GM12878 (cell line): Measurements from ENCODE around the gene CKLF.

Experiments used
- BCL3 ChIP-seq: IDR thresholded peaks from 2 replicates; pipeline ENCODE4 v1.6.1; 2011; ENCODE audit warnings: borderline replicate concordance, low read depth, mild to moderate bottlenecking, moderate library complexity, low read length; ENCODE audit not compliant: insufficient read depth, poor library complexity, severe bottlenecking
- CEBPB ChIP-seq, 2 experiments: fragments of 150-350 bp in 1 of 2; IDR thresholded peaks; 2 replicates each; pipeline ENCODE4 v1.6.1; 2012 to 2014; ENCODE audit warnings: low read depth in 2 of 2, low read length in 2 of 2, borderline replicate concordance in 1 of 2, inconsistent platforms in 1 of 2
- CEBPZ ChIP-seq: fragments of 150-350 bp; IDR thresholded peaks from 2 replicates; pipeline ENCODE4 v1.6.1; 2016; ENCODE audit warnings: low read depth, low read length
- CHD1 ChIP-seq: IDR thresholded peaks from 2 replicates; pipeline ENCODE4 v1.6.1; 2012; ENCODE audit warnings: low read depth, low read length, improper control_type of control experiment
- CREM ChIP-seq: IDR thresholded peaks from 2 replicates; pipeline ENCODE4 v1.6.1; 2014; ENCODE audit warnings: antibody characterized with exemption, low read depth
- CTCF ChIP-seq, 3 experiments: IDR thresholded peaks in 2 of 3; conservative IDR thresholded peaks in 1 of 3; 2 replicates each; pipeline ENCODE4 v1.5.1; 2011; ENCODE audit warnings: low read depth in 3 of 3, low read length in 3 of 3, mild to moderate bottlenecking in 3 of 3, control low read depth in 2 of 3, moderate library complexity in 2 of 3, inconsistent platforms in 1 of 3, mixed read lengths in 1 of 3; ENCODE audit not compliant: control insufficient read depth in 2 of 3, insufficient read depth in 1 of 3; ENCODE audit errors: extremely low read depth in 1 of 3
- EP300 ChIP-seq, 2 experiments: fragments of 150-350 bp in 1 of 2; IDR thresholded peaks; 2 replicates each; pipeline ENCODE4 v1.6.1; 2011 to 2012; ENCODE audit warnings: low read depth in 2 of 2, low read length in 2 of 2, borderline replicate concordance in 1 of 2, improper control_type of control experiment in 1 of 2, inconsistent platforms in 1 of 2; ENCODE audit not compliant: control insufficient read depth in 1 of 2
- FOS ChIP-seq: IDR thresholded peaks from 3 replicates; pipeline ENCODE4 v1.6.1; 2011; ENCODE audit warnings: borderline replicate concordance; ENCODE audit not compliant: insufficient read length; ENCODE audit errors: extremely low read depth
- POLR2A ChIP-seq: IDR thresholded peaks from 2 replicates; pipeline ENCODE4 v1.6.1; 2011; ENCODE audit warnings: low read depth, mild to moderate bottlenecking, low read length
- PRDM15 ChIP-seq: fragments of 450-650 bp; formaldehyde crosslinking; IDR thresholded peaks from 2 replicates; pipeline ENCODE4 v1.4.0; 2020; ENCODE audit warnings: mild to moderate bottlenecking, moderate library complexity
- RAD21 ChIP-seq: IDR thresholded peaks from 2 replicates; pipeline ENCODE4 v1.6.1; 2011; ENCODE audit warnings: mild to moderate bottlenecking, low read depth, low read length, moderate library complexity; ENCODE audit not compliant: insufficient read depth
- SMARCA5 ChIP-seq: fragments of 450-650 bp; IDR thresholded peaks from 2 replicates; pipeline ENCODE4 v1.6.1; 2017; ENCODE audit warnings: mild to moderate bottlenecking

- no peak for TF ChIP-seq BCL3
- TF ChIP-seq CEBPZ = no peak
- no peak for TF ChIP-seq RAD21
- no peak for TF ChIP-seq POLR2A
- no peak for TF ChIP-seq SMARCA5
- TF ChIP-seq EP300 (IDR thresholded peaks at IDR 0.05; ENCODE audit: borderline replicate concordance in 1 of 2, control insufficient read depth in 1 of 2, low read depth in 2 of 2, low read length in 2 of 2) = peak; percentile 24 to 45; a peak in 1 of 4 replicates
- no peak for TF ChIP-seq FOS
- no peak for TF ChIP-seq CEBPB (IDR thresholded peaks at IDR 0.05; ENCODE audit: borderline replicate concordance in 1 of 2, low read depth in 2 of 2, low read length in 2 of 2)
- no peak for TF ChIP-seq PRDM15
- no peak for TF ChIP-seq CTCF (IDR thresholded peaks at IDR 0.05 in 2 of 3, conservative IDR thresholded peaks at IDR 0.05 in 1 of 3; ENCODE audit: control insufficient read depth in 2 of 3, extremely low read depth in 1 of 3, insufficient read depth in 1 of 3, low read depth in 3 of 3, low read length in 3 of 3)
- no peak for TF ChIP-seq CHD1
- no peak for TF ChIP-seq CREM
Measured at GRCh38 chr16:66539623-66540469, 12.5 kb upstream of the CKLF start.
